Glomerular visceral epithelial cell (primary cell): Measurements from ENCODE around the gene SLC27A1.
"Not testable (repeated sequence)": the region's sequence is repeated elsewhere in the genome, so short reads cannot be mapped to it uniquely, and the experiment has no call there.

Experiments used
- DNase-seq: peaks from one replicate; pipeline ENCODE4 v3.0.0-alpha.2; 2016; ENCODE audit errors: extremely low spot score

The SLC27A1 gene

GRCh38 chr19:17538684-17539237 is 68.4 kb downstream of the SLC27A1 start:
- DNase-seq: peak; percentile 13

DNA sequence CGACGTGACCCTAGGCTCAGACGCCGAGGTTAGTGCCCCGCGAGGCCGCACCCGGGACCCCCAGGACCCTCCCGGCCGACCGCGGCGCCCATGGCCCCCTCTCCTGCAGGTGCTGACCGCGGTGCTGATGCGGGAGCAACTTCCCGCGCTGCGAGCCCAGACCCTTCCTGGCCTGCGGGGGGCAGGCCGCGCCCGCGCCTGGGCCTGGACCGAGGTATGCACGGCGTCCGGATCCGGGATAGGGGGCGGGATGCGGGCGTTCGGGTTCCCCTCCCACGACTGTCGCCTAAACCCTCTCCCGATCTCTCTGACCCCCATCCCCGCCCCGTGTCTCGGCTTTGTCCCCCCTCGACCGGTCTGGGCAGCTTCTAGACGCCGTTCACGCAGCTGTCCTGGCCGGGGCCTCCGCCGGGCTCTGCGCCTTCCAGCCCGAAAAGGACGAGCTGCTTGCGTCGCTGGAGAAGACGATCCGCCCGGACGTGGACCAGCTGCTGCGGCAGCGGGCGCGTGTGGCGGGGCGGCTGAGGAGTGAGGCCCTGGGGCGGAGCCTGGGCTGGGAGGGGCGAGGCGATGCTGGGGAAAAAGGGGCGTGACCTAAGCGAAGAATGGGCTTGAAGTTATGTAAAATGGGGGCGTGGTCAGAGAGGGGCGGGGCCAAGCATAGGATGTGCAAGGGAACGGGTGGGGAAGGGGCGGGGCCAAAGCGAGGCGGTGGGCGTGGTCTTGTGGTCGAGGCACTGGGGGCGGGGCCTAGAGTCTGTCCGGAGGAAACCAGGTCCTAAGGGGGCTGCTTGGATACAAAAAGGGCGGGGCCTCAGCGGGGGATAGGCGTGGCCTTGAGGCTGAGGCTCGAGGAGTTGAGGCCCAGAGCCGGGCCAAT is 69.2 kb downstream of the SLC27A1 start:
- DNase-seq: peak; percentile 90

DNA sequence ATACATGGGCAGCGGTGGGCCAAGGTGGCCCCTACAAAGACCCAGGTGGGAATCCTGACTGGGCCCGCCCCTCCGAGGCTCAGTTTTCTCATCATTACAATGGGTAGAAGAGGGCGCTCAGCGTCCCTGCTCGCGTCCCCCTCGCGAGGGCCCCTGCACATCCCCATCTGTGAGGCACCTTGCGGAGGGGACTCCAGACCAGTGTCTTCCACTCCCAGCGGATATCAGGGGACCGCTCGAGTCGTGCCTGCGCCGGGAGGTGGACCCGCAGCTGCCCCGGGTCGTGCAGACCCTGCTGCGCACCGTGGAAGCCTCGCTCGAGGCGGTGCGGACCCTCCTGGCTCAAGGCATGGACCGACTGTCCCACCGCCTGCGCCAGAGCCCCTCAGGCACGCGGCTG is 69.8 kb downstream of the SLC27A1 start:
- DNase-seq: no peak

- no peak for DNase-seq
These were observed 70.9 kb downstream of the SLC27A1 start for GRCh38 chr19:17541184-17541759.

GRCh38 chr19:17542042-17542441 is 71.7 kb downstream of the SLC27A1 start:
- DNase-seq: no peak

- DNase-seq: no peak
These were observed 72.7 kb downstream of the SLC27A1 start for GRCh38 chr19:17542793-17543582.

DNA sequence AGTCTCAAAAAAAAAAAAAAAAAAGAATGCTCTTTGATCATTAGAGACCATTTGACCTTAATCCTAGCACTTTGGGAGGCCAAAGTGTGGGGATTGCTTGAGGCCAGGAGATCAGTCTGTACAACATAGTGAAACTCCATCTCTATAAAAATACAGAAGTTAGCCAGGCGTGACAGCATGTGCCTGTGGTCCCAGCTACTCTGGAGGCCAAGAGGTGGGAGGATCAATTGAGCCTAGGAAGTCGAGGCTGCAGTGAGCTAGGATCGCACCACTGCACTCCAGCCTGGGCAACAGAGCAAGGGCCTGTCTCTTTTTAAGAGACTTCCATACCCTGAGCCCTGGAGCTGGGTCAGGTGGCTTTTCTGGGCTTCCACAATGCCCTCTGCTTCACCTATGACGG is 73.7 kb downstream of the SLC27A1 start:
- no peak for DNase-seq

GRCh38 chr19:17544418-17544817 is 74.1 kb downstream of the SLC27A1 start:
- no peak for DNase-seq

DNA sequence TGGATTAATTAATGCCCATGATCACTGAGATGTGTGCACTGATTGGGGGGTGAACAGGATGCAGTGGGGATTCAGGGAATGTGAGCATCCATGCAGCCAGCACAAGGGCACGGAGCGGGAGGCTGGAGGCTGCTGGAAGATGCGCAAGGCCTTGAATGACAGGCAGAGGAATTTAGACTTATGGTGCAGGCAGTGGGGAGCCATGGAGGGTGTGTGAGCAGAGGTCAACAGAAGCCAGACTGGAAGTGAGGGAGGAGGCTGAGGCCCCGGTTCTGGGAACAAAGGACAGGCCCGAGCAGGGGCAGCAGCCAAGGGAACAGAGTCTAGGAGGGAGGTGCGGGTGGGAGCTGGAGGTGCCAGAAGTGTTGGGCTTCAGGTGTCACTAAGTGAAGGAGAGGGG is 77.8 kb downstream of the SLC27A1 start:
- DNase-seq: no peak

DNA sequence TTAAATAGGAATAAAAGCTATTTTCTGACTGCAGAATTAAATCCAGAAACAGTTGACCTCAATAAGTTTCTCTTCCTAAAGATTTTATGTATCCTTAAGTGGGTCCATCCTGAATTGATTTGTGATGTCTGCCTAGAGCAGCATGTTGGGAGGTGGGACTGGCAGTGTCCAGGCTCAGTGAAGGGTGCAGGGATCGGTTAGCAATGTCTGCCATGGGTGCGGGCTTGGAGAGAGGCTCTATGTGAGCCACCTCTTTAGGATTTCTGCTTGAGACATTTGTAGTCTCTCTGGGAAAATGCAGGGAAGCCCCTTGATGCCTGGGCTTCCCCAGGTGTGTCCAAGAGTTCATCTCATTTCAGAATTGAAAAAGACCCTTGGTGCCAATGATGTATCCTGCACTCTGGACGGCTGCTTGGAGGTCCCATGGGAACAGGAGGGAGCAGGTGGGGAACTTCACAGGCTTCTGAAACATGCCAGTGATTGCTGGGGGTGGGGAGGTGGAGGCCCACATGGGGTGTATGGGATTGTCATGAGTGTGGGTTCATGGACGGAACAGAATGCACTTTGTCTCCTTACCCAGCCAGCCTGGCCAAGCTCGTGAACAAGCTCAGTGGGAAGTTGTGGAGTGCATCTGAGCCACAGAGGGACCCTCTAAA is 78.9 kb downstream of the SLC27A1 start:
- DNase-seq: no peak

GRCh38 chr19:17550076-17550667 is 79.8 kb downstream of the SLC27A1 start:
- DNase-seq: no peak

DNA sequence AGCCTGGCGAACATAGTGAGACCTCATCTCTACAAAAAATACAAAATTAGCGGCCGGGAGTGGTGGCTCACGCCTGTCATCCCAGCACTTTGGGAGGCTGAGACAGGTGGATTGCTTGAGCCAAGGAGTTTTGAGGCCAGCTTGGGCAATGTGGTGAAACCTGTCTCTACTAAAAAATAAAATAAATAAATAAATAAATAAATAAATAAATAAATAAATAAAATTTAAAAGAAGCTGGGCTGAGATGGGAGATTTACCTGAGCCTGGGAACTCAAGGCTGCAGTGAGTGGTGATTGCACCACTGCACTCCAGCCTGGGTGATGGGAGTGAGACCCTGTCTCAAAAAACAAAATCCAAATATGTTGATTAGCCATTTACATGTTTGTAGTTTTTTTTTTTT is 82.4 kb downstream of the SLC27A1 start:
- DNase-seq: not testable (repeated sequence)

- peak; percentile 53 for DNase-seq
These were observed 82.9 kb downstream of the SLC27A1 start for GRCh38 chr19:17553256-17553655.

GRCh38 chr19:17554968-17555479 is 84.7 kb downstream of the SLC27A1 start:
- no peak for DNase-seq

- DNase-seq: peak; percentile 96
These were observed 85.2 kb downstream of the SLC27A1 start, which contains the start of gene COLGALT1 for GRCh38 chr19:17555480-17555928. Gene COLGALT1 (plus strand): TSS chr19:17555649. CDS start chr19:17555714, 65 bp downstream.
